GM12873 (cell line): ENCODE data around the gene ANK2.

Experiments used
- TF ChIP-seq, protein P1 (sequence below): IDR thresholded peaks from 2 replicates; pipeline ENCODE4 v1.5.1; 2012; ENCODE audit warnings: low read depth, mild to moderate bottlenecking, moderate library complexity, low read length, control low read depth; ENCODE audit not compliant: insufficient read depth; ENCODE audit errors: missing control alignments

Gene ANK2

DNA sequence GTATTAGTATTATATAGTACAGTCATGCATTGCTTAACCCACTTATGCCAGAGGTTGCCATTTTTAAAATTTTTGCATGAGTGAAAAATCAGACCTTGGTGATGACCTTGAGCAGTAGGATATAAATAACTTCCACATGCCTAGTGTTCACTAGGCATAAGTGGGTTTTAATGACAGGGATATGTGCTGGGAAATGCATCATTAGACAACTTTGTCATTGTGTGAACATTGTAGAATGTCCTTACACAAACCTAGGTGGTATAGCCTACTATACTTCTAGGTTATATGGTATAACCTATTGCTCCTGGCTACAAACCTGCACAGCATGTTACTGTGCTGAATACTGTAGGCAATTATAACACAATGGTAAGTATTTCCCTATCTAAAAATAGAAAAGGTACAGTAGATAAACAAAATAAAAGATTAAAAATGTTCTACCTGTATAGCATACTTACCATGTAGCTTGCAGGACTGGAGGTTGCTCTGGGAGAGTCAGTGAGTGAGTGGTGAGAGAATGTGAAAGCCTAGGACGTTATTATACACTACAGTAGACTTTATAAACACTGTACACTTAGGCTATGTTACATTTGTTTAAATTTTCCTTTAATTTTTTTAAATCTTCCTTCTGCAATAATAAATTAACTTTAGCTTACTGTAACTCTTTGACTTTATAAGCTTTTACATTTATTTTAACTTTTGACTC lies 326.7 kb downstream of the ANK2 start:
- TF ChIP-seq, protein P1, sequence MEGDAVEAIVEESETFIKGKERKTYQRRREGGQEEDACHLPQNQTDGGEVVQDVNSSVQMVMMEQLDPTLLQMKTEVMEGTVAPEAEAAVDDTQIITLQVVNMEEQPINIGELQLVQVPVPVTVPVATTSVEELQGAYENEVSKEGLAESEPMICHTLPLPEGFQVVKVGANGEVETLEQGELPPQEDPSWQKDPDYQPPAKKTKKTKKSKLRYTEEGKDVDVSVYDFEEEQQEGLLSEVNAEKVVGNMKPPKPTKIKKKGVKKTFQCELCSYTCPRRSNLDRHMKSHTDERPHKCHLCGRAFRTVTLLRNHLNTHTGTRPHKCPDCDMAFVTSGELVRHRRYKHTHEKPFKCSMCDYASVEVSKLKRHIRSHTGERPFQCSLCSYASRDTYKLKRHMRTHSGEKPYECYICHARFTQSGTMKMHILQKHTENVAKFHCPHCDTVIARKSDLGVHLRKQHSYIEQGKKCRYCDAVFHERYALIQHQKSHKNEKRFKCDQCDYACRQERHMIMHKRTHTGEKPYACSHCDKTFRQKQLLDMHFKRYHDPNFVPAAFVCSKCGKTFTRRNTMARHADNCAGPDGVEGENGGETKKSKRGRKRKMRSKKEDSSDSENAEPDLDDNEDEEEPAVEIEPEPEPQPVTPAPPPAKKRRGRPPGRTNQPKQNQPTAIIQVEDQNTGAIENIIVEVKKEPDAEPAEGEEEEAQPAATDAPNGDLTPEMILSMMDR, result no peak

DNA sequence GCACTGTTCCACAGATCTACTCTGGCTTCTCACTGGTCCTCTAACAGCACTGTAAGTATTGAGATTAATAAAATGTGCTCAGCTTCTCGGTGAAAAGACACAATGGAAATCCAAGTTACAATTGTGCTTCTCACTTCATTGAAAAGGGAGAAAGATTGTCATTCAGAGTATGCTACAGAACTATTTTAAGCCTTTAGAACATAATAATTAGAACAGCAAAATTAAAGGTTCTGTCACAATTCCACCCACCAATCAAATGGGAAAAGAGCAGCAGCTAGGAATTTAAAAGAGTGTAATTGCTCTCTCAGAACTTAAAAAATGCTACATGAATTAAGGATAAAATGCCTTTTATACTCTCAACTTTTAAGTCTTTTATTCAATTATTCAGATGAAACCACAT lies 329.4 kb downstream of the ANK2 start:
- TF ChIP-seq, protein P1, result no peak

DNA sequence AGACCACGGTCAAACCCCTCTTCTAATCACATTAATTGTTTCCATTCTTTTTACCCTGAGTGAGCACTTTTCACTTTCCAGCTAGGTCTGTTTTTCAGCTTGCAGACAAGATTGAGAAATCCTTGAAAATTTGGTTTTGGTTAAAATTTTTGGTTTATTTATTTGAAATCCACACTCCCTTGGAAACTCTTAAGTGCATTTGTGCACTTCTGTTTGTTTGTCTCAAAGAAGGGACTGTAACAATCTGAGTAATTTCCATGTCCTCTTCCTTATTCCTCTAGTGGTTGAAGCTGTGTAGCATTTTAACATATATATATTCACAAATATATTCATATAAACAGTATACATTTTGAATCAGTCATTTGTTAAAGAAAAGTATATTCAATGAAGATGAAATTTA lies 333.3 kb downstream of the ANK2 start:
- TF ChIP-seq, protein P1, result no peak

DNA sequence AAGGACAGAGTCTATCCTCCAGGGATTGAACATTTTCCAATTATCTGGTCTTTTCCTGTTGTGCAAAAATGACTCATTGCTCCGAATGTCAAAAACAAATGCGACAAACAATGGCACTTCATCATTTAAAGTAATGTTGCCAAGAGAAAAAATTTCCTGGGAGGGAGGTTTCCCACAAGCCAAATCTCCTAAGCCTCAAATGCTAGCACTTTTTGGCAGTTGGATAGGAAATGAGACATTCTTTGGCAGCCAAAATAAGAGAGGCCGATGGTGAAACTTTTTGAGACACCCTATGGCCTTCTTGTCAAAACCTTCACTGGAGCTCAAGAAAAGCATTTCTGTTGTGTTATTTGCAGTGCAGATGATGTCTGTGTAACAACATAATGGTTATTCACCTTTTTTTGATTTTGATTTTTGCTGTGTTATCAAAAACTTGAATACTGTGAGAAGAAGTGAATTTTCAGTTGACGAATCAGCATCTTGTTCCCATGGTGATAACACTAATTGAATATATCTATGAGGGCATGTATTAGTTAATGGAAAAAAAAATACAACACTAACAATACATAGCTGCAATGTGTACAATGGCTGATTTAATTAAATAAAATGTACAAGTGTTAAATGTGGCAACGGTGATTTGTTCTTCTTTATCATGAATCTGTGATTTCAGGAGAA lies 333.8 kb downstream of the ANK2 start:
- TF ChIP-seq, protein P1, result no peak

DNA sequence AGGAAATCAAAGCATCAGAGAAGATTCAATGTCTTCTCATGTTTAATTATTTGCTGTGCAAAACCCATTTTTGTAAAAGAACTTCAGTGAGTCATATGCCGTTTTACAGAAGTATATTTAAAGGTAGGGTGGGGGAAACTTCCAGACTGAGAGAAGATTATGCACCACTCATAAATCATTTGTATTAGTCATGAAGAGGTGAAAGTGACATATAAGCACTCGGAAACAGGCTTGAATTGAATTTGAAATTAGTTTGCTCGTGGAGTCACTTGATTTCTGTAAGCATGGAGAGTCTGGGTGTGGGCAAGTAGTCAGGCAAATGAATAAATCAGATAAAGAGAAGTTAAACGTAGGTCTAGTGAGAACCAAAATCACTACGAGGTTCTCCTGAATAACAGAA lies 335.1 kb downstream of the ANK2 start:
- TF ChIP-seq, protein P1, result no peak

DNA sequence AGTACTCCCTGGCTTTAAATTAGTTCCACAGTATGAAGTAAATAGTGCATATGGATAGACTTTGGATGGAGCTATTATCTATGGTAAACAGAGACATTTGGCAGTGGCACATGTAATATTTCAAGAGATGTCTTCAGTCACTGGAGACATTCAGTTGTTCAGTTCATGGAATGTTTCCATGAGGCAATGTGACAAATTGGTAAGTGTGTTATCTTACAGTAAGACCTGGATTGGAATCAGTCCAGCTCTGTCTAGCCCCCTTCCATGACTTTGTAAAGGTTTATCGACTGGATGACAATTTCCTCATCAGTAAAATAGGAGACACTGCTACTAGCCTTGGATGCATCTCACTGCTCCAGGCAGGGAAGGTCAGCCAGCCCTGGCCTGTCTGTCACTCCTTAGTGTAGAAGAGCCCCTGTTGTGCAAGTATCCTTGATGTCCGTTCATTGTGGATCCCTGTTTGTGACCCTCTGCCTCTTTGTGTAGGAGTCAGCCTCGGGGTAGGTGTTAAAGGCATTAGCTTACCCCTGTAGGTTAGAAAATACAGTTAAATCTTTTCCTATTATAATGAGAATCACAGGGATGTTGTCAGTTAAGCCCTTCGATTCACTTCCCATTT lies 335.9 kb downstream of the ANK2 start:
- TF ChIP-seq, protein P1, result no peak

DNA sequence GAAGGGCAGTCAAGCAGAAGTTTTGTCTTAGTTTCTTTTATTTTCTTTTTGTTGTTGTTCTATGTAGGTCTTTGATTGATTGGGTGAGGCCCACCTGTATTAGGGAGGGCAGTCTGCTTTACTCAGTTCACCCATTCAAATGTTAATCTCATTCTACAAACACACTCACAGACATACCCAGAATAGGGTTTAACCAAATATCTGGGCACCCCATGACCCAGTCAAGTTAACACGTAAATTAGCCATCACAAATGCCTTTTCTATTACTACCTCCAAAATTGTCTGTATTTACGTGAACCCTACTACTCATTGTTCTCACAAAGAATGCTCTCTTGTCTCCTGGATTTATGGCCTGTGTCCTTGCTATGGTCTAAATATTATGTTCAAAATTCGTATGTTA lies 339.7 kb downstream of the ANK2 start:
- TF ChIP-seq, protein P1, result no peak
